ENCODE results near the gene ROCK2.

The ROCK2 gene

GRCh38 chr2:11343368-11343649 is 1.1 kb downstream of the ROCK2 start:
- no peak for TF ChIP-seq FOXP2 (optimal IDR thresholded peaks at IDR 0.05; ENCODE audit: borderline replicate concordance, extremely low read depth, extremely low read length, insufficient read depth)
- TF ChIP-seq TAF1 (IDR thresholded peaks at IDR 0.05; ENCODE audit: borderline replicate concordance, insufficient read depth, low read length): no peak
- TF ChIP-seq REST (IDR thresholded peaks at IDR 0.05; ENCODE audit: insufficient read depth in 1 of 2, low read depth in 2 of 2, low read length in 2 of 2): no peak
- no peak for TF ChIP-seq POLR2AphosphoS5 (IDR thresholded peaks at IDR 0.05; ENCODE audit: low read depth, low read length)
- TF ChIP-seq SIN3A (IDR thresholded peaks at IDR 0.05; ENCODE audit: borderline replicate concordance, insufficient read depth, low read length): no peak

- no peak for TF ChIP-seq FOXP2 (optimal IDR thresholded peaks at IDR 0.05; ENCODE audit: borderline replicate concordance, extremely low read depth, extremely low read length, insufficient read depth)
- peak; percentile 21; the same call in 1 of the 2 replicates for TF ChIP-seq SIN3A (IDR thresholded peaks at IDR 0.05; ENCODE audit: borderline replicate concordance, insufficient read depth, low read length)
Measured at GRCh38 chr2:11342551-11343367, 1.7 kb downstream of the ROCK2 start.

GRCh38 chr2:11340717-11341116 is 3.7 kb downstream of the ROCK2 start:
- TF ChIP-seq TAF1 (IDR thresholded peaks at IDR 0.05; ENCODE audit: borderline replicate concordance, insufficient read depth, low read length): no peak

- TF ChIP-seq POLR2AphosphoS5 (IDR thresholded peaks at IDR 0.05; ENCODE audit: low read depth, low read length) (no peak), FOXP2 (optimal IDR thresholded peaks at IDR 0.05; ENCODE audit: borderline replicate concordance, extremely low read depth, extremely low read length, insufficient read depth) (no peak), SIN3A (IDR thresholded peaks at IDR 0.05; ENCODE audit: borderline replicate concordance, insufficient read depth, low read length) (no peak), REST (IDR thresholded peaks at IDR 0.05; ENCODE audit: insufficient read depth in 1 of 2, low read depth in 2 of 2, low read length in 2 of 2) (no peak)
Measured at GRCh38 chr2:11339508-11340083, 4.8 kb downstream of the ROCK2 start.

- TF ChIP-seq POLR2AphosphoS5 (IDR thresholded peaks at IDR 0.05; ENCODE audit: low read depth, low read length) (no peak), REST (IDR thresholded peaks at IDR 0.05; ENCODE audit: insufficient read depth in 1 of 2, low read depth in 2 of 2, low read length in 2 of 2) (no peak), SIN3A (IDR thresholded peaks at IDR 0.05; ENCODE audit: borderline replicate concordance, insufficient read depth, low read length) (no peak), TAF1 (IDR thresholded peaks at IDR 0.05; ENCODE audit: borderline replicate concordance, insufficient read depth, low read length) (no peak), FOXP2 (optimal IDR thresholded peaks at IDR 0.05; ENCODE audit: borderline replicate concordance, extremely low read depth, extremely low read length, insufficient read depth) (no peak)
Measured at GRCh38 chr2:11338580-11338979, 5.9 kb downstream of the ROCK2 start.

- TF ChIP-seq SIN3A (IDR thresholded peaks at IDR 0.05; ENCODE audit: borderline replicate concordance, insufficient read depth, low read length) (no peak), POLR2AphosphoS5 (IDR thresholded peaks at IDR 0.05; ENCODE audit: low read depth, low read length) (no peak), FOXP2 (optimal IDR thresholded peaks at IDR 0.05; ENCODE audit: borderline replicate concordance, extremely low read depth, extremely low read length, insufficient read depth) (no peak), TAF1 (IDR thresholded peaks at IDR 0.05; ENCODE audit: borderline replicate concordance, insufficient read depth, low read length) (no peak), REST (IDR thresholded peaks at IDR 0.05; ENCODE audit: insufficient read depth in 1 of 2, low read depth in 2 of 2, low read length in 2 of 2) (no peak)
Measured at GRCh38 chr2:11337909-11338308, 6.5 kb downstream of the ROCK2 start.

Data from PFSK-1 (cell line).